SKM-1 (cell line): ENCODE results near the gene DKK3.
A peak's percentile ranks its signal among the peaks of the same experiment; 100 is the strongest.
"Not testable (repeated sequence)": the region's sequence is repeated elsewhere in the genome, so short reads cannot be mapped to it uniquely, and the experiment has no call there.

Experiments
- DNase-seq: peaks from one replicate; lab custom pipeline; 2025; ENCODE audit not compliant: unreplicated experiment; lab: John Stamatoyannopoulos, UW

The DKK3 gene

DNA sequence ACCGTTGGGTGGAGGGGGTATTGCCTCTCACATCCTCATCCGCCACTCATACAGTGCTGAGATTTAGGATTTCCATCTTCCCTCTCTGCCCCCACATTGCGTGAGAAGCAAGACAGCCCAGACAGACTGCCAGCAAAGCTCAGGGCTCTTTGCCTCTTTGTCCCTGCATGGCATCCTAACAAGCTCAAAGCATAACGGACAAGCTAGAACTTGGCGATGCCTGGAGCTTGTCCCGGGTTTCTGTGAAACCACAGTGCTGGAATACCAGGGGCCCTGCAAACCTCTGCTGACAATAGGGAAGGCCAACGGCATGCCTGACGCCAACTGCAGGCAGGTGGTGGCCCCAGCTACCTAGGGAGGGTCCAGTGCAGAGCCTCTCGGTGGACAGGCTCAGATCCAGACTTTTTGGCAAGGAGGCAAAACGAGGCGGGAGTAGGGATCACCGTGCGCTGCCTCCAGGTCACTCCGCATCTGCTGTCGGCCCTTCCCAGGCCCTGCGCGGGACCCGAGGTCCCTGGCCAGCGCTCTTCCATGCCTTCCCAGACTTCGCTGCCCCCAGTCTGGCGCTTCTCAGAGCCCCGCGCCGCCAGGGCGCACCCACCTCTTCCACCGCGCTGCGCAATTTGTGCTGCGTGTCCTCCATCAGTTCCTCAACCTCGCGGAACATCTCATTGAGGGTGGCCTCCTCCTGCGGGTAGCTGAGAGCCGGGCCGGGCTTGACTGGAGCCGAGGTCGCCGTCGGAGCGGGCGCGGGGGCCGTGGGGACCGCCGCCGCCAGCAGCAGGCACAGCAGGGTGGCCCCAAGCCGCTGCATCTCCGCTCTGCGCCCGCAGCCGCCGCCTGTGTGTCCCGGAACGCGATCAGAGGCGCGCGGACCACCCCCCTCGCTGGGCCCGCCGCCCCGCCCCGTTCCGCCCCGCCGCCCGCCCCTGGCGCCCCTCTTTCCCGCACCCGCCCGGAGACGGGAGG, at the start of gene DKK3:
DKK3 (minus strand) TSS at position 858 of the 969 bp plus-strand sequence; CDS start at position 814, 44 bp downstream.
- no peak for DNase-seq

DNA sequence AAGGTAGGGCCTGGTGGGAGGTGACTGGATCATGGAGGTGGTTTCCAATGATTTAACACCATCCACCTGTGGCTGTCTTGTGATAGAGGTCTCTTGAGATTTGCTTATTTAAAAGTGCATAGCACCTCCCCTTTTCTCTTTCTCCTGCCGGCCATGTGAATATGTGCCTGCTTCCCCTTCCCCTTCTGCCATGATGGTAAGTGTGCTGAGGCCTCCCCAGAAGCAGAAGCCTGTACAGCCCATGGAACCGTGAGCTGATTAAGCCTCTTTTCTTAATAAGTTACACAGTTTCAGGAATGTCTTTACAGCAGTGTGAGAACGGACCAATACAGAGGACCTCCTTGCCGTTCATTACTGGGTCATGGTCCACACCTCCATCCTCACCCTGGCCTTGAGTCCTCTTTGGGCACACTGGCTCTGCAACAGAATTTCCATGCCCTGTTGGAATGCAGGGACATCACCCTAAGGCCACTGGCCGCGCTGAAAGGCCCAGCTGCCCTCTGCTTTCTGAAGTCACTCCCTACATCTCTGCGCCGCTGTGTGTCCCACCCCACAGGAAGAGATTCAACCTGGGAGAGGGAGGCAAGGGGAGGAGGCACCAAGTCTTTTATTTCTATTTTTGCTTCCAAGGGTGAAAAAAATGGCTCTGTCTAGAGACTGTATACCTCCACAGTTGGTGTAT, 49.0 kb upstream of the DKK3 start:
- no peak for DNase-seq

DNA sequence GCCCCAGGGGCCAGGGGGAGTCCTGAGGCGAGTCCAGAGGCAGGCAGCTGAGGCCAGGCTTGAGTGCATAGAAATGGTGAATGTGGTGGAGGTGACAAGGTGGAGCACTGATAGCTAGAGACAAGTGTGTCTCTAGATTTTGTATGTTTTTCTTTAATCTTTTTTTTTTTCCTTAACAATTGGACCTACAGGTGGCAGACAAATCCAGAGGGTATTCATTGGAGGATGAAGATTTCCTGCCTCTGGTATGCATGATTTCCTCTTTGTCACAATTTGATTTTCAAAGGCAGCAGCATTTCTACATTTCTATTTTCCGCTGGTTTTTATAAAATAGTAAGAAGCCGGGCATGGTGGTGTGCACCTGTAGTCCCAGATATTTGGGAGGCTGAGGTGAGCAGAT, 47.7 kb upstream of the DKK3 start:
- no peak for DNase-seq

DNA sequence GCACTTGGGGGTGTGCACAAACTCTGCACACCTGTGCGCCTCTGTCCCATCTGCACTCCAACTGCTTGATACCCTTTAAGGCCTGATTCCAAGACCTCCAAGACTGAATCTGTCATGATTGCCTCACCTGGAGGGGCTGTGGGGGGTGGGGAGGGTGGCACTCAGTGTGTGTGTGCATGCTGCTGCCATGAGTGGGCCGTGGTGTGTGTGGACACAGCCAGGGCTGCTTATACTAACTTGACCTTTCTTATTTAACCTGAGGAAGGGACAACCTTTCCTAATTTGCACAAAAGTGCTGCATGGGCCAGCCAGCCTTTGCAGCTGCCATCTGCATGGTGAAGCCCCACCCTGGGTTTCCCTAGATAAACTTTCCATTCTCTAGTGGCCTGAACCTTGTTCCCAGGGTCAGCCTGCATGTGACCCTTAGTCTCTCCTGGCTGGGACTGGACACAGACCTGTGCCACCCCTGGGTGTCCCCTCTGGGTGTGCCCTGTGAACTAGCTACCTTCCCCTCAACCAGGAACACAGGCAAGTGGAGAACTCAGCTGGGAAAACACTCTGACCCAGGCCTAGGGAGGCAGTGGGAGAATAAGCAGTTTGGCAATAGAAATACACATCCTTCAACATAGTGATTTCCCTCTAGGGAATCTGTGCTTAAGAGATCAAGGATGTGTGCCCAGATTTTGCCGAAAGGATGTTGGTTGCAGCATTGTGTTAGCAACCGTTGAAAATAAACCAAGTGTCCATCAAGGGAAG, 45.4 kb upstream of the DKK3 start:
- no peak for DNase-seq

DNA sequence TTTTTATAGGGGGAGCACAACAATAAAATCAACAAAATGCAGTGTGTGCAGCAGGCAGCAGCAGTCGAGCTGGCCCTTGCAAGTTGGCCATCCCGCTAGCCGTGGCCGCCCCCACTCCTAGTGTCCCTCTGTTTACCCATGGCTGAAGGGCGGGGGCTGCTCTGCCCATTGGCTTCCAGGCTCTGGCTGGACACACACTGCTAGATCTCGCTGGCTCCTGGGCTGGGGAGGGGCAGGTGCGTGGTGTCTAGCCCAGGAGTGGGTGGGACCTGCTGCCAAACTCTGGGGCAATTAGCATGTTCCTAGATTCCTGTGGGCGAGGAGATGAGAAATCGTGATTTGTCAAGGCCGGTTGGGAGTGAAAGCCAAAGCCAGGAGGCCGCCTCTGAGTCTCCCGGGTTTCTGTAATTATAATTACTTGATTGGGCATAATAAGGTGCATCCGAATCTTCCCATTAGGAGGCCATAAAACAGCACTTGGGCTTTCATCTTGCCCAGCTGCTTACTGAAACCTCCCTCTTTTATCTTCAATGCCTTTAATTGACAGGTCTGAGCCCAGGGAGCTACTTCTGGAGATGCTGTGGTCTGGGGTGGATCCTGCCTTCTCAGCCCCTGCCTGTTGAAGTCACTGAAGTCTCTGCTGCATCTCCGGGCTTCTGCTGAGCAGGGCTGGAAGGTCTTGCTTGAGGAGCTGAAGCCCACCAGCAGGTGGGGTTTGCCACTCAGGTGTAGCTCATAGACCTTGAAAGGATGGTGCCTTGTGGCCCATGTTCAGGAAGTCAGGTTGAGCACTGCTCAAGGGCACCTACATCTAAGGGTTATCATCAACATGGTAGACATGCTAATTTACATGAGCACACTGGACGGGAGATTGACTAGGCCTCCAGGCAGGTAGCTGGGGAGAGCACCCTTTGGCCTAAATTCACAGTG, 44.5 kb upstream of the DKK3 start:
- DNase-seq, result no peak

DNA sequence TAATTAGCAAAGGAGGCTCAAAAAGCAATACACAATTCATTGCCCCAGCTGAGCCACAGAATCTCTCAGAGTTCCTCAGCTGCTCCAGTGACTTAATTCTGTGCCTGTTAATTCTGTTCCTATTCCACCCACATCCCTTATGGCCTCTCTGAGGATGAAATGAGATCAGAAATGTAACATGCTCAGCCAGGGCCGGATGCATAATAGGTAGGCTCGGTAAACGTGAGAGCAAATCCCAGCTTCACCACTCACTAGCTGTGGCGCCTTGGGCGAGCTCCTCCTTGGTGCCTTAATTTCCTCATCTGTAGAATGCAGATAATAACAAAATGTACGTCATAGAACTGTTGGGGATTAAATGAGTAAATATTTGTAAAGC, 42.8 kb upstream of the DKK3 start:
- no peak for DNase-seq

DNA sequence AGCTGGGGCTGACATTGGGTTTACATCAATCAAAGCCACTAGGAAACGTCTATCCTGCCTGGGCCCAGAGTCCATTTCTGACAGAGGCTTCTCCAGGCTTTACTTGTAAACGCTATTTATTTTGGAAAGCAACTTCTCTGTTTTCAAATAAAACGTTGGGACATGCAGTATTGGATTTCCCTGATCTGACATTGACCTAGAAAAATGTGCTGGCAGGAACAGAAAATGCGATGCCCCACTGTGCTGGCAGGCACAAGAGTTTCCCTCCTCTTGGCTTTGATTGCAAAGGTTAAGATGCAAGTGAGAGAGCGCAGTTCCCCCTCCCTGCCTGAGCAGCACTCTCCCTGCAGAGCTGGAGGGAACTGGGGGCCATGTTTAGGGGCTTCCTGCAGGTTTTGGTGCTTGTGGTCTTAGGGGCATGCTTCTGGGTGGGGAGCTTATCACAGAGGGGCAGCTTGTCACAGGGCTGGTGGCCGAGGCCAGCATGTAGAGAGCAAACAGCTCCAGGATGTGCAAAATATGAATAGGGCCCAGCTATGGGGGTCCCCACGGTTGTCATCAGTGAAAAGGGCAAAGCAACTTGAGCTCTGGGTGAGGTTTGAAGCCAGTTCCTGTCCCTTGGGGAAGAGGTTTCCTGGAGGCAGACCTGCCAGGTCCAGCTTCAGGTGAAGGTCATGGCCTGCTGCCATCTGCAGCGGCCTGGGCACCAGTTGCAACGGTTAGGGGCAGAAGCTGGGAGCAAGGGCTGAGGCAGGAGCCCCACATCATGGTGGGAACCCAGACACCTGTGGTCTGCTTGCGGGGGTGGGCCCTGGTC, 42.3 kb upstream of the DKK3 start:
- no peak for DNase-seq

DNA sequence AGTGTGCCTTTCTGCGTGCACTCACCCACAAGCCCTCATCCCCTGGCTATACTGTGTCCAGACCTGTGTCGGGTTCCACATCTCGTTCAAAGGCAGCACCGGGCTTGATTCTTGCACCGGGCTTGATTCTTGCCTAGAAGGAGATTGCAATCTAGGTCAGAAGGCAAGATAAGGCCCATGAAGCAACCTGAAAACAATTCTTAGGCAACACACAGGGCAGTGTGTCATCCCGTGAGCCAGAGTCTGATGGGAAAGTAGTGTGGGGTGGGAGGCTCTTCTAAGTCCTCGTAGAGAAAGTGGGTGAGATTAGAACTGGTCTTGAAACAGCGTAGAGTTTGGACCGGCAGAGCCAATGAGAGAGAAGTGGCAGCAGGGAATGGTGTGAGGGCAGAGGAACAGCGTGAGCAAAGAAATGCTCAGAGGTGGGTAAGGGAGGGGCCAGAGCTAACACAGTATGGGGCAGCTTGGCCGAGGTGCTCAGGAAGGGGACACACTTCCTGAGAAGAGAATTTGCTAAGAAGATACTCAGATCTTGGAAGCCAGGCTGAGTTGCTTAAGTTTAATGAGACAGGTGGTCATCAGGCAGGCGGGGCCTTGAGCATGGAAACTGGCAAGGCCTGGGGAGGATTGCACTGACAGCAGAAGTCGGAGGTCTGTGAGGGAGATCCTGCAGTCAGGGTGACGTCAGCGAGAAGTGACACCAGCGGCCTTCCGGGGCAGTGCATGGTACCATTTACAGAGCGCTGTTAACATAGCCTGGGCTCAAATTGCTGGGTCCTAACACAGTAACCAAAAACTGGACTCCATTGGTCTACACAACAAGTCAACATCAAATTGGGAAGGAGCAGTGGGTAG, 40.7 kb upstream of the DKK3 start:
- DNase-seq, result no peak

DNA sequence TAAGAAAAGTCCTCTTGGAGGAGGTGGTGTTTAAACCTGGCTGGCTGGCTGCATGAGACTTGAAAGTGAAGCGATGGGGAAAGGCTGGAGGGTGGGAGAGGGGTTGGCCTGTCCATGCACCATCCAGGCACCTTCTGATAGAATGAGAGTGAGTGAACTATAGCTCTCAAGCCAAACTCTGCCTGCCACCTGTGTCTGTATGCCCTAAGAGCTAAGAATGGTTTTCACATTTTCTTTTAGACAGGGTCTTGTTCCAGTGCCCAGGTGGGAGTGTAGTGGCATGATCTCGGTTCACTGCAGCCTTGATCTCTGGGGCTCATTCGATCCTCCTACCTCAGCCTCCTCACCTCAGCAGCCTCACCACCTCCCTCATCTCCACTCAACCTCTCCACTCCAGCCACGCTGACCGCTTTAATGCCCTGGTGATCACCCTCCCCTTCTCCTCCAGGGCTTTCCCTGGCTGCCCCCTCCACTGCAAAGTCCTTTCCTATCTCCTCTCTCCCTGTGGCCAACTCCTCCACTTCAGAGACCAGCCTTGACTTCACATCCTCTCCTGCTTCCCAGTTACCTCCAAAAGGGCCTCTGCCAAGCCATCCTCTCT, 38.3 kb upstream of the DKK3 start:
- DNase-seq, result no peak

DNA sequence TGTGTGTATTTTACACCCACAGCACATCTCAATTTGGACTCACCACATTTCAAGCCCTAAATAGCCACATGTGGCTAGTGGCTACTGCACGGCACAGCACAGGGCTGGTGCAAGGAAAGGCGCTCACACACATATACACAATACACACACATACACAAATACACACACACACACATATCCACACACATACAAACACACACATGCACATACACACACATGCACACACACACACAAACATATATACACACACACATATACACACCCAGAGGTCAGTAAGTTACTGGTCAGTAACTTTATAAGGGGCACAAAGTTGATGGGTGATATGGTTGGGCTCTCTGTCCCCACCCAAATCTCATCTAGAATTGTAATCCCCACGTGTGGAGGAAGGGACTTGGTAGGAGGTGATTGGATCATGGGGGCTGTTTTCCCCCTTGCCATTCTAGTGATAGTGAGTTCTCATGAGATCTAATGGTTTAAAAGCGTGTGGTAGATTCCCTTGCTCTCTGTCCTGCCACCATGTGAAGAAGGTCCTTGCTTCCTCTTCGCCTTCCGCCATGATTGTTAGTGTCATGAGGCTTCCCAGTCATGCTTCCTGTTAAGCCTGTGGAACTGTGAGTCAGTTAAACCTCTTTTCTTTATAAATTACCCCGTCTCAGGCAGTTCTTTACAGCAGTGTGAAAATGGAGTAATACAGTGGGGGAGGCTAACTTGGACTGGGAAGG, 37.6 kb upstream of the DKK3 start:
- DNase-seq, result no peak

DNA sequence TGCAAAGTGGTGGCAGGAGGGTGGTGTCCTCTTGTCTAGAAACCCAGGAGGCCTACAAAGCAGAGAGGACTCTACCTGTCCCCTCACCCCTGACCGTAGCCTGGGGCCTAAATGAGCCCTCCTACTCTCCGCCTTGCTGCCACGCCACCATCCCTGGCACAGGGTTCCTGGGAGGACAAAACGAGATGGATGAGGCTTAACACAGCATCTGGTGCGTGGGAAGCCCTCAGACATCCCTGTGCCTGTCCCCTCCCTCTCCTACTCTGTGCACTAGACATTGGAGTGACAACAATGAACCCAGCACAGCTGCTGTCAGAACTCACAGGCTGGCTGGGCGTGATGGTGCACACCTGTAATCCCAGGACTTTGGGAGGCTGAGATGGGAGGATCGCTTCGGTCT, 36.4 kb upstream of the DKK3 start:
- DNase-seq, result no peak

DNA sequence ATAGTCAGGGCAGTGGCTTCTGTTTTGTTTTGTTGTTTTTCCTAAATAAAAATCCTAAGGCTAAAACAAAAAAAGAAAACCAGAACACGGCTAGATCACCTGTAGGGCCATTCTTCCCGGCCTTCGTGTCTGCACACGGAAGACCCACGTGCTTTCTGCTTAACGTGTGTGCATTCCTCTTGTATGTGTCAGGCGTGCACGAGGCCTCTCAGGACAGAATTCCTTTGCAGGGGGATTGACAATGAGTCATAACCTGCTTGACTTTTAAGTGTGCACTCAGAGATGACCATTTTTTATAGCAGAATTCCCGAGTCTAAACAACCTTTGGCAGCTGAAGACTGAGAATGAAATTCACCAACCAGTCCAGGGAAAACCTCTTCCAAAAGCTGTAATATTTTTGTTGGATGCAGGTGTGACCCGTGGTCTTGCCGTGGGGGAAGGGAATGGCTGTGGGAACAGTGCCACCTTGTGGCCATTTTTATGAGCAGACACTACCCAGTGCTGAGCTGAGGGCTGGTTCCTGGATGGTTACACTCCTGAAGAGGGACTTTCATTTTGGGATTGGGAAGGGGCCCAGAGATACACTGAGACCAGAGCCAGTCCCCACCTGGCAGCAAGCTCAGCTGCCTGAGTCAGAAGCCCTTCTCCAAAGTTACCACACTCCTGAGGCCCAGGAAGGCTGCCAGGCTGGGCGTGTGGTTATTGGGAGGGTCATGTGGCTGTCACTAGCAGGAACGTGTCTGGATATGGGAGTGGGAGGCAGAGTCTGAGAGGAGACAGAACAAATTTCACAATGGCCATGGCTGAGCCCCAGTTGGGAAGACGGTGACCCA, 35.7 kb upstream of the DKK3 start:
- peak; percentile 34 for DNase-seq

DNA sequence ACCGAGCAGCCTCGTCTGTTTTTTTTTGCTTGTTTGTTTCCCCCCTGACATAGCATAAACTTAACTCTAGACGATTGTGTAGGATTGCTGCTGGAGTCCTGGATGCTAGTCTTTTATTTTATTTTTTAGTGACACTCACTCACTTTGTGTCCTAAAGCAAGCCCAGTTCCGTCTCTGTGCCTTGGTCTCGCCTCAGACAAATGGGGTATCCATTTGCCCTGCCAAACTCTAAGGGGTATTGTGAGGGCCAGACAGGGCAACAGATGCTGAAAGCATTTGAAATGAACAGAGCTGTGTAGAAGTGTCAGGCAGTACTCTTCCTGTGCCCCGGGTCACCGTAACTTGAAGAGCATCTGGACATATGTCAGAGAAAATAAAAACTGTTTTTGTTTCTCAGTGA, 34.8 kb upstream of the DKK3 start:
- no peak for DNase-seq

DNA sequence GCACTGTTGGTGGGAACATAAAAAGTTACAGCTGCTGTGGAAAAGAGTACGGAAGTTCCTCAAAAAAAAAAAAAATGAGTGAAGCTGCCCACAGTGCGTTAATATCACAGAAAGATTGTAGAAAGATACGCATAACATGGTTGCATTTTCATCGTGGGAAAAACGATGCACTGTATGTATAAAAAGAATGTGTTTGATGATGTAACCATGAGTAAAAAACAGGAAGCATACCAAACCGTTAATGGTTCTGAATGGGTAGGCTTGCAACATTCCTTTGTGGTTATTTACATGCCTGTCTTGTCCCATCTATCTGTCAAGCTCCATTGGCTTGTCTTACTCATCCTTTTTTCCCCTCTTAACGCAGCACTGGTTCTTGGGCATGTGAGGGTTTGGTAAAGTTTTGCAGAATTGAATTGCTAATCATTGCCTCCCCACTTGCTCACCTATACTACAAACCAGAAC, 33.8 kb upstream of the DKK3 start:
- peak; percentile 77 for DNase-seq

DNA sequence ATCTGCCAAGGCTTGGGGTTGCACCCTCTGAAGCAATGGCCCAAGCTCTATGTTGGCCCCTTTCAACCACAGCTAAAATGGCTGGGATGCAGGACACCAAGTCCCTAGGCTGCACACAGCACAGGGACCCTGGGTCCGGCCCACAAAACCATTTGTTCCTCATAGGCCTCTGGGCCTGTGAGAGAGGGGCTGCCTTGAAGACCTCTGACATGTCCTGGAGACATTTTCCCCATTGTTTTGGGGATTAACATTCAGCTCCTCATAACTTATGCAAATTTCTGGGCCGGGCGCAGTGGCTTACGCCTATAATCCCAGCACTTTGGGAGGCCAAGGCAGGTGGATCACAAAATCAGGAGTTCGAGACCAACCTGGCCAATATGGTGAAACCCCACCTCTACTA, 32.3 kb upstream of the DKK3 start:
- DNase-seq, result not testable (repeated sequence)

DNA sequence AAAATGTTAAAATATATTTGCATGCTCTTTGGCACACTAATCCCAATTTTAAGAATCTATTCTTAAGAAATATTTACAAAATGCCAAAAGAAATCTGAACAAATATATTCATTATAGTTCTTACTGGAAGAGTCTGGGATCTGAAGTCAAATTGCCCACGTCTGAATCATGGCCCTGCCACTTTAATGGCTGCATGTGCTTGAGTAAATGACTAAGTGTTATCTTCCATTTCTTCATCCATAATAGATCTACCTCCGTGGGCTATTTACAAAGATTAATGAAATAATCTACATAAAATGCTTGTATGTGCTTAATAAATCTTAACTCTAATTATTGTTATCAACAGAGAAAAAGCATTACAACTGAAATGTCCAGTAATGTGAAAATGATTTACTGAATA, 24.5 kb upstream of the DKK3 start:
- no peak for DNase-seq
